HL-60 (cell line): ENCODE results near the gene FGD5.

Experiments
- CTCF ChIP-seq: IDR thresholded peaks from one replicate; pipeline ENCODE4 v1.5.1; 2011; ENCODE audit warnings: low read length, control low read depth, inconsistent platforms; ENCODE audit not compliant: insufficient read depth
- GABPA ChIP-seq: IDR thresholded peaks from 2 replicates; pipeline ENCODE4 v1.6.1; 2012; ENCODE audit warnings: low read depth
- POLR2AphosphoS5 ChIP-seq: IDR thresholded peaks from 2 replicates; pipeline ENCODE4 v1.6.1; 2012; ENCODE audit warnings: low read depth
- TF ChIP-seq, protein P1 (sequence below): IDR thresholded peaks from 2 replicates; pipeline ENCODE4 v1.6.1; 2012; ENCODE audit warnings: low read depth; ENCODE audit not compliant: insufficient replicate concordance

- no peak for TF ChIP-seq CTCF
- no peak for TF ChIP-seq POLR2AphosphoS5
- no peak for TF ChIP-seq GABPA
- TF ChIP-seq, protein P1, sequence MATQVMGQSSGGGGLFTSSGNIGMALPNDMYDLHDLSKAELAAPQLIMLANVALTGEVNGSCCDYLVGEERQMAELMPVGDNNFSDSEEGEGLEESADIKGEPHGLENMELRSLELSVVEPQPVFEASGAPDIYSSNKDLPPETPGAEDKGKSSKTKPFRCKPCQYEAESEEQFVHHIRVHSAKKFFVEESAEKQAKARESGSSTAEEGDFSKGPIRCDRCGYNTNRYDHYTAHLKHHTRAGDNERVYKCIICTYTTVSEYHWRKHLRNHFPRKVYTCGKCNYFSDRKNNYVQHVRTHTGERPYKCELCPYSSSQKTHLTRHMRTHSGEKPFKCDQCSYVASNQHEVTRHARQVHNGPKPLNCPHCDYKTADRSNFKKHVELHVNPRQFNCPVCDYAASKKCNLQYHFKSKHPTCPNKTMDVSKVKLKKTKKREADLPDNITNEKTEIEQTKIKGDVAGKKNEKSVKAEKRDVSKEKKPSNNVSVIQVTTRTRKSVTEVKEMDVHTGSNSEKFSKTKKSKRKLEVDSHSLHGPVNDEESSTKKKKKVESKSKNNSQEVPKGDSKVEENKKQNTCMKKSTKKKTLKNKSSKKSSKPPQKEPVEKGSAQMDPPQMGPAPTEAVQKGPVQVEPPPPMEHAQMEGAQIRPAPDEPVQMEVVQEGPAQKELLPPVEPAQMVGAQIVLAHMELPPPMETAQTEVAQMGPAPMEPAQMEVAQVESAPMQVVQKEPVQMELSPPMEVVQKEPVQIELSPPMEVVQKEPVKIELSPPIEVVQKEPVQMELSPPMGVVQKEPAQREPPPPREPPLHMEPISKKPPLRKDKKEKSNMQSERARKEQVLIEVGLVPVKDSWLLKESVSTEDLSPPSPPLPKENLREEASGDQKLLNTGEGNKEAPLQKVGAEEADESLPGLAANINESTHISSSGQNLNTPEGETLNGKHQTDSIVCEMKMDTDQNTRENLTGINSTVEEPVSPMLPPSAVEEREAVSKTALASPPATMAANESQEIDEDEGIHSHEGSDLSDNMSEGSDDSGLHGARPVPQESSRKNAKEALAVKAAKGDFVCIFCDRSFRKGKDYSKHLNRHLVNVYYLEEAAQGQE = no peak
Observed at GRCh38 chr3:14884665-14885064, 65.9 kb downstream of the FGD5 start.
